Hypothalamus (tissue), 51 donors: ENCODE results near the gene TTI1.

ENCODE experiments used
- DNase-seq, 51 donors: peaks; one replicate each; lab custom pipeline; 2025; lab: John Stamatoyannopoulos, UW

TTI1 gene

GRCh38 chr20:38055848-38056247 lies 22.6 kb upstream of the TTI1 start:
- no peak for DNase-seq

DNA sequence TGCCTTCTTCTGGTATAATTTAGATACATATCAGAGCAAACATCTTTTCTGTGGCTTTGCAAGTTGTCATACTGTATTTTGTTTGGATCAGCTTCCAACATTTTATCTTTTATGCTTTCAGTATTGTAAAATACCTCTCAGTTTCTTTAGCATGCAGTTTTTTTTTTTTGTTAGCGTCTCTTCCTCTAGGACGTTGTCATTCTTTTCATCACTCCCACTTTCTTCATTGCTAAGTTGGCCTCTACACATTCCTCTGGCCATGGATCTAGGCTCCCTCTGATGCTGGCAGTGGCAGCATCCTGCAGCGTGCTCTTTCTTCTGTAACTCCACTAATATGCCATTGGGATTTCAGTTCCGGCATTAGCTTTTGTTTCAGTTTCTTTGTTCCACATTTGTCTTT lies 22.0 kb upstream of the TTI1 start:
- DNase-seq, result no peak

DNA sequence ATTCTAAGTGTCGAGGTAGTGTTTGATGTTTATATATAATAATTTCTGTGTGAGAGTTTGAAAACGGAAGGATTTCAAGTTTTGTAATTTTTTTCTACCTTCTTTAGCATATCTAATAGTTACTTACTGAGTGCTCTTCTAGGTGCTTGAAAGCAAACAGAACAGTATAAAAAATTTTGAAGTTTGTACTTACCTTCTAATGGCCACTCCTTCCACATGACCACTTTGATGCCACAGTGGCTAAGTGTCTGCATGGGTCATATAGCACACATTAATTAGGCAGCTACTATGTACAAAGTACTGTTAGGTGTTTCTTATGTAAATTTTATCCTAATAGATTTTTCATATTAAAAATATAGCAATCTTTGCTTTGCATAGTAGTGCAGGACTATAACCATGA lies 21.4 kb upstream of the TTI1 start:
- no peak for DNase-seq

- DNase-seq, result no peak
These were observed 19.6 kb upstream of the TTI1 start for GRCh38 chr20:38052870-38053269.

- no peak for DNase-seq
These were observed 17.4 kb upstream of the TTI1 start for GRCh38 chr20:38050686-38051085.

GRCh38 chr20:38049800-38050199 lies 16.5 kb upstream of the TTI1 start:
- no peak for DNase-seq

DNA sequence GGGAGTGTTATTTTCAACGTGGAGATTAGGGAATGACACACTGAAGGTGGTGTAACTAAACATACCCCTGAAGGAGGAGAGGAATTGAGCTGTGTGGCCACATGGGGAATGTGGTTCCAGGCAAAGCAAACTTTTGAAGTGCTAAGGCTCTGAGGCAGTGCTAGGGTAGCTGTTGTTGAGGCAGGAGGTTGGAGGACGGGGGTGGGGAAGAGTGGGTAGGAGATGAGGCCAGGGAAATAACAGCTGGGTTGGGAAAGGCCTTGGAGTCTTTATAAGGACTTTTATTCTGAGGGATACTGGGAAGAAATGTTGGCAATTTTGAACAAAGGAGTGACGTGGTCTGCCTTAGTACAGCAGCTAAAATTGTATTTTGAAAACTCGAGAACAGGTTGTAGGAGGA lies 13.3 kb upstream of the TTI1 start:
- DNase-seq, result no peak

DNA sequence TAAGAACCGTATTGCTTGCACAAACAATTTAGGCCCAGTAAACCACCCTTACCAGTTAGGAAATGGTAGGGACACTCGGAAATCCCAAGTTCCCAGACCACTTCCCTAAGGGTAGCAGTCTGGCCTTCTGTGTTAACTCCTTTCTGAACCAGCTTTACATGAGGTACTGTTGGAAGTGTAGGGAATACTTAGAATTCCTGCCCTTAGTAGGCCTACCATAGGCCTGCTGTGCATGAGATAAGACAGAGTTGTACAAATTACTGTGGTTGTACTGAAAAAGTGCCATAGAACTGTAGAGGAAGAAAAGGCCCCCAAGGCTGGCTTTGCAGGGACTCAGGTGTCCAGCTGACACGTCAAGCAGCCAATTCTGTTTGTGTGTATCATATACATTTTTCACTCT lies 11.4 kb upstream of the TTI1 start:
- no peak for DNase-seq

DNA sequence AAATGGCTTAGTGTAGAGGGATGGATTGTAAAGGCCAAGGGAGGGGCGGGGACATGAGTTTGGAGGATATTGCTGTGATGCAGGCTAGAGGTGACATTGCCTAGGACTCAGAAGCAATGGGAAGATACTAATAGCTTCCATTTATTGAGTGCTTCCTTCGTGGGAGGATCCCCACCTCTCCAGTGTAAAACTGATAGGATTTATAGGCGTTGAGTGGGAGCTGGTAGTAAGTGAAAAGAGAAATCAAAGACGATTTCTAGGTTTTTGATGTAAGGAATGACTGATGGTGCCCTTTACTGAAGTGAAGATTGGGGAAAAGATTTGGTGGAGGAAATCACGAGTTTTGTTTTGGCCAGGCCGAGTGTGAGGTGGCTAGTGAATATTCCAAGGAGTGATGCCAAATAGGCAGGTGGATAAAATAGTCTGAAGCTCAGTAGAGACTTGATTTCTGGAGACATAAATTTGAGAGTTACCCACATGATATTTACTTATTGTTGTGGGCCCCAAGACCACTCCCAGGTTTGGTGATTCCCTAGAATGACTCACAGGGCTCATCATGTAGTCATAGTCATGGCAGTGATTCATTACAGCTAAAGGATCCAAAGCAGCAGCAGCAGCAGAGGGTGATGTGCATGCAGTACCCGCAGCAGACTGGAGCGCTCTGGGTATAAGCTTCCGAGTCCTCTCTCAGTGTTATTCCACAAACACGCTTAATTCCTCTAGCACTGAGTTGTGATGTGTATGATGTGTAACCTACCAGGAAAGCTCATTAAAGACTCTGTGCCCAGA lies 10.4 kb upstream of the TTI1 start:
- DNase-seq, result peak in 3 of 51 donors; percentile 17 to 30 (median 19)

- no peak for DNase-seq
These were observed 7.0 kb upstream of the TTI1 start for GRCh38 chr20:38040276-38040675.

DNA sequence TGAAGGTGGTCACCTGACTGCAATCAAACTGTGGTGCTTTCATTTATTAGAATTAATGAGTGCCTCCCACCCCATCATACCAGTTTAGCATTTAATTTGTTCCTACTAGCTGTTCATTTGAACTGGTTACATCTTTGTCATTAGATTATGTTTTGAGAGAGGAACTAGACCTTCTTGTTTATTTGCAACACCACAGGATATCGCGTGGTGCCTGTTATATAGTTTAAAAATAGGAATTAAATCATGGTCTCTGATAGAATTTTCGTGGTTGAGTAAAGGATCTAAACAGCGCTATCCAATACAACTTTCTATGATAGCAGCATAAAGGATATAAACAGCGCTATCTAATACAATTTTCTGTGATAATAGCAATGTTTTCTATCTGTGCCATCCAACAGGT lies 3.1 kb upstream of the TTI1 start:
- DNase-seq, result no peak

DNA sequence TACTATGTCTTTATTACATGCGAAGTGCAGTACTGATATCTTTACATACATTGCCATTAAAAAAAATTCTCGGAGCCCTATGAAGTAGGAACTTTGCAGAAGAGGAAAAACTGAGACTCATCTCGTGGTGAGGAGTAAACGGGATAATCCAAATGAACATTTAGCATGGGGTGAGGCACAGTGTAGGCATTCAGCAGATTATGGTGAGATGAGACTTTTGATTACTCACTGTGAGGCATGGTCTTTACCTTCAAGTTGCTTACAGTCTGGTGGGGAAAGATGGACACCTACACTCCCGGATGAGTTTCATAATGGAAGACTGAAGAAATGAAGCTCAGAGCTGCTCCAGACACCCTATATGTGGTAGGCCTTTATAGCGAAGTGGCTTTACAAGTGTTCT lies 1.7 kb upstream of the TTI1 start:
- DNase-seq, result no peak

GRCh38 chr20:38034108-38034649 lies 923 bp upstream of the TTI1 start:
- peak in 4 of 51 donors; percentile 4 to 72 (median 36) for DNase-seq

GRCh38 chr20:38032585-38033329 lies 499 bp downstream of the TTI1 start:
- DNase-seq, result peak in 14 of 51 donors; percentile 28 to 70 (median 55)

DNA sequence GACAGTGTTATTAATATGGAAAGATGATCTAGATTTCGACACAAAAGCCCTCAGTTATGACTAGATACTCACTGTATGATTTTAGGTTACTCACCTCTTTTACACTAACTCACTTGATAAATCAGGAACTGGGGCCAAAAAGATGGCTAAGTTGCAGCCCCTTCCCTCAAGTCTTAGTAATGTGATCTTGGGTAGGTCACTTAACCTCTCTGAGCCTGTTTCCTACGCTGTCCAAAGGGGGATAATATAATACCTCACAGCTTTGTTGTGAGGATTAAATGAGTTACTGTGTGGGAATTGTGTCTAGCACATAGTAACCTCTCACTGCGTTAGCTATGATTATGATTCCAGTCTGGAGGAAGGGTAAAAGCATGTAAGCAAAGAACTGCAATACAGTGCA lies 1.3 kb downstream of the TTI1 start:
- DNase-seq, result no peak

DNA sequence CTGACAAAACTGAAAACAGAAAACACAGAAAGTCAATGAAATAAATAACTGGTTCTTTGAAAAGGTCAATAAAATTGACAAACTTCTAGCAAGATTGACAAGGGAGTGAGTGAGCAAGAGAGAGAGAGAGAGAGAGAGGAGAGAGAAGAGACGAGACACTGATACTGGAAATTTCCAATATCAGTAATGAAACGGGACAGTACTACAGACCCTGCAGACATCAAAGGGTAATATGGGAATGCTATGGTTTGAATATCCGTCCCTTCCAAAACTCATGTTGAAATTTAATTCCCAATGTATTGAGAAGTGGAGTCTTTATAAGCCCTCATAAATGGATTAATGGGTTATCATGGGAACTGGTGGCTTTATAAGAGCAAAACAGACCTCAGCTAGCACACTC lies 3.8 kb downstream of the TTI1 start:
- DNase-seq, result no peak

- no peak for DNase-seq
These were observed 8.8 kb downstream of the TTI1 start for GRCh38 chr20:38024496-38024895.

DNA sequence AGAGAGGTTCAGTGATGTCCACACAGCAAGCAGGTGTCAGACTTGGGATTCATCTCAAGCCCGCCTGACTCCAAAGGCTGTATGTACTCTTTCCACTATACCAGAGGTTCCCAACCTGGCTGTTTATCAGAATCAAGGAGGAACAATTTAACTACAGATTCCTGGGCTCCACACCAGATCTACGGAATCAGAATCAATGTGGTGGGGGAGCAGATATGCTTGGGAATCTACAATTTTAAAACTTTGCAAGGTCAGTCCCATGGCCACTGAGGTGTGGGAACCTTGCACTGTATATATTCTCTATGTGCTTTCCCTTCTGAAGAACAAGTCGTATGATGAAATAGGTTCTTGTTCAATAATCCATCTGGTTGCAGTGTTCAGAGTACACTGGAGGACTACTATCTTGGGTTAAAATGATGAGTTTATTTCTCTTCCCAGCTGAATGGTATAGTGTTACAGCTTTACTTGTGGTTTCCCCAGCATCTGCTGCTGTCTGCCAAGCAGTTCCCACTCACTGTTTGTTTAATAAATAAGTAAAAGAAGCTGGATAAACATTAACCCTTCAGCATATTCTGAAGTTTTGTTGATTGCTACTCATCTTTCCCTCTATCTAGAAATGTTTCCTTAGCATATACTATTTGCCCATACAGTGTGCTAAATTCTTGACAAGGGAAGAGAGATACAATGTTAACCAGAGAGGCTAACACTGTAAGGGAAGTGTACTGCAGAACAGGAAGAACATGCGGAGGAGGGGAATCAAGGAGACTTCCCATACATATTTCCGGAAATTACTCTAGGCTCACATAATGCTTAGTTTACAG lies 9.9 kb downstream of the TTI1 start:
- DNase-seq, result no peak

DNA sequence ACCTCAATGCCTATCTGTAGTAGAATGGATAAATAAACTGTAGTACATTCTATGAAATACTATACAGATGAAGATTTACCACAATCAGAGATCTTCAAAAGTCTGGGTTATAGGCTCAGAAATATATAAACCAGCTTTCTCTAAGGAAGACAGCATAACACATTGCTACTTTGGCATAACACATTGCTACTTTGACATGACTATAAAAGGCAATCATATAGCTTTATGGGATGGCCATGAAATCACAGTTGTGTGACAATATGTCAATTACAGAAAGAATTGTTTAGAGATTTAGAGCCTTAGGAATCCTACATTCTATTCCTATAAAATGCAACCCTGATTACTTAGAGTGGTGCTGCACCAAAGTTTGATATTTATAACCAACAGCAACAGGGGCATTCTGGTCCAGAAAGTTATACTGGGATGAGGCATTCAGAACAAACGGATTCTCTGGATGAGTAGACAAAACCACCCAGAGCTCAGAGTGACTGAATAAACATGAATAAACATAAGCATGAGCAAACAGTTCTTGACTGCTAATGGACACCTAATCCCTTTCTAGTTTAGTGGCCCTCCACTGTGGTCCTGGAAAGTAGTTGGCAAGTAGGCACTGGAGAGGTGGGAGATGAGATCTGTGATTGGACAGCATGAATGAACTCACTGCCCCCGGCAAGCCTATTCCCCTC lies 12.0 kb downstream of the TTI1 start:
- no peak for DNase-seq

GRCh38 chr20:38018385-38018784 lies 14.9 kb downstream of the TTI1 start:
- no peak for DNase-seq
